Activated CD4-positive, CD25-positive, alpha-beta regulatory T cell (primary cell): ENCODE measurements around the gene NLK.
"Not testable (repeated sequence)": the region's sequence is repeated elsewhere in the genome, so short reads cannot be mapped to it uniquely, and the experiment has no call there.

Experiments
- DNase-seq, 4 experiments: peaks; one replicate each; lab custom pipeline; 2025; lab: John Stamatoyannopoulos, UW

The NLK gene

DNA sequence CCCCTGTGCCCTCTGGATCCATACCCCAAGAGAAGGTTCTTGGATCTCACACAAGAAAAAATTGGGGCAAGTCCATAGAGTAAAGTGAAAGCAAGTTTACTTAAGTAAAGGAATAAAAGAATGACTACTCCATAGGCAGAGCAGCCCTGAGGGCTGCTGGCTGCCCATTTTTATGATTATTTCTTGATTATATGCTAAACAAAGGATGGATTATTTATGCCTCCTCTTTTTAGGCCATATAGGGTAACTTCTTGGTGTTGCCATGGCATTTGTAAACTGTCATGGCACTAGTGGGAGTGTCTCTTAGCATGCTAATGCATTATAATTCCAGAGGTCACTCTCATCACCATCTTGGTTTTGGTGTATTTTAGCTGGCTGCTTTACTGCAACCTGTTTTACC is 70.8 kb downstream of the NLK start:
- DNase-seq: no peak

DNA sequence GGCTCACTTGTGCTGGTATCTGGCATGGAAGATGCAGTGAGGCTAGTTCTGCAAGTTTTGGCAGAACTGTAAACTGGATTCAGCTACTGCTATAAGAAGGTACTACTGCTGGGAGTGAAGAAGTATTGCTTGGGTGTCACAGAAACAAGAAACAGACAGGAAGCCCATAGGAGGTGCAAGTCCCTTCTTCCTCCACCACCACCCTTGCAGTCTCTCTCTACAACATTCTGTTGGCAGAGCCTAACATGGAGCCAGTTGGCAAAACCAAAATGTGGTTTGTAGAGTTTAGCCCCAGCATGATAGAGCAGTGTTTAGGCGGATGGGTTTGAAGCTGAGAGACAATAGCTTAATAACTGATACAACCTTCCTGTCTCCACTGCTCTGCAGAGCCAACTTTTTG is 72.6 kb downstream of the NLK start:
- DNase-seq: no peak

DNA sequence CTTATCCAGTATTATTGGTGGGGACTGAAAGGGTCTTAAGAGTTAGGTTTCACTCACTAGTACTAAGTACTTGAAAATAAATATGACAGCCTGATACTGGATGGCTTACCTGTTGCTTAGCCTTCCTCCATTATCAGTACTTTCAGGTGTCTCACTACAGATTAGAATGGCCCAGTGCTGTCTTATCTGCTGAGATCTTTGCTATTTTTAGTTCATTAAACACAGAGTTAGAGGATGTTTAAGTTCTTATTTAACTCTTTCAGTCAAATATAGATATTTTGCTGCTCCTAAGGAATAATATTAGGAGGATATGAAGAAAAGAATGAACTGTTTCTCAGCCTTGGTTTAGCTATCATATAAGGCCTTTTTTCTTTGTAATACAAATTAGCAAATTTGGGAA is 74.8 kb downstream of the NLK start:
- DNase-seq: no peak

DNA sequence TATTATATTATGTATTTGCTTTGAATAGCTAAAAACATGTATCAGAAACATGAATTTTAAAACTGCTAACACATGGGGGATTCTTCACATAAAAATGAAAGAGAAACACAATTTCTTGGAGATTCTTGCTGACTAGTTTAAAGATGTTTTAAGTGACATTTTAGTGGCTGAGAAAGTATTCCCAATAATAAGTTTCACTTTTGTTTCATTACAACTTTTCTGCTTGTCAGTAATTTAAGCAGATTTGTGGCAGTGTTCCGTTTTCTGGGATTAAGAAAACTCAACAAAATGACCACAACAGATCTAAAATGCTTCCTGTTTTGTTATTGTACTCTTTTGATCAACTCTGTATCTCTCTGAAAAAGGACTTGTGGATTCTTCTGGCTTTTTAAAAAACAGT is 75.9 kb downstream of the NLK start:
- no peak for DNase-seq

DNA sequence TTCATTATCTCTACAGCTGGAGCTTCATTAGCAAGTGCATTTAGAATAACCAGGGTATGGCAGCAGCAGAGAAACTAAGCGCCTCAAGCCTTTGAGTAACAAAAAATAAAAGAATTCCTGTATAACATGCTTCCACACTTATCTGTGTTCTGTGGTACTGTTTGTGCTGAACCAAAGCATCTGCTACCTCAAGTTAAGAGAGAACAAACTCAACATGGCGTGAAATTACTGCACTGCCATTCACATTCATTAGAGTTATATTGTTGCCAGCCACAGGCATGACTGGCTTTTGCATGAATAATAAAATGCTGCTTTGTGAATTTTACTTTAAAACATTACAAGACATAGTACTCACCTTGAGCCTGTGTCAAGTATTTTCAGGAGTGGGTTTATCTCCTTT is 76.6 kb downstream of the NLK start:
- DNase-seq: no peak

DNA sequence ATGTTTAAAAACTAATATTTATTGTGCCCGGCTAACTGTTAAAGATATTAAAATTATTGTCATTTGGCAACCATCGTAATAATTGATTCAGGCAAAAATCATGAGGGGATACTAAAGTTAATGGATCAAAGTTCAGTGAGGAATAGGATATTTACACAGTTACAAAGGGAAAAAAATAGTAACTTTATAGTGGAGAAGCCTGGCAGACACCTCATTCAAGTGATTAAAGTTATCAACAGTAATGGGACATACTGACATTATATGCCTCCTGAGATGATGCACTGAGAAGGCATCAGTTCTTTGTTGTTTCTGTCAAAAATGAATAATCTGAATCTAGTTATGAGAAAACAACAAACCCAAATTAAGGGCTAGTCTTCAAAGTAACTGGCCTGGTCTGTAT is 77.1 kb downstream of the NLK start:
- no peak for DNase-seq

DNA sequence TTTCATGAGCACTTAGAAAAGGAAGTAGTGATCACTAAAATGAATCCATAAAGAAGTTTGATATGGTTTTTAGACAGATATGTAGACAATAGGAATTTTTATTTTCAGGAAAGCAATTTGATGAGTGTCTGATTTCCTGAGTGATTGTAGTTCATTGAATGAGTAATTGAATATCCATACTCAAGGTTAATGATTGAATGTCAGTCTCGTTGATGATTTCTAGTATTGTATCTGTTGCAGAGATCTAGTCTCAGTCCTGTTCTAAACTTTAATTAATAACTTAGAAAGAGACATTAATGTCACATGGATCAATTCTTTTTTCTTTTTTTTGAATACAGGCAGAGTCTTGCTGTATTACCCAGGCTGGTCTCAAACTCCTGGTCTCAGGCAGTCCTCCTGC is 78.3 kb downstream of the NLK start:
- no peak for DNase-seq

DNA sequence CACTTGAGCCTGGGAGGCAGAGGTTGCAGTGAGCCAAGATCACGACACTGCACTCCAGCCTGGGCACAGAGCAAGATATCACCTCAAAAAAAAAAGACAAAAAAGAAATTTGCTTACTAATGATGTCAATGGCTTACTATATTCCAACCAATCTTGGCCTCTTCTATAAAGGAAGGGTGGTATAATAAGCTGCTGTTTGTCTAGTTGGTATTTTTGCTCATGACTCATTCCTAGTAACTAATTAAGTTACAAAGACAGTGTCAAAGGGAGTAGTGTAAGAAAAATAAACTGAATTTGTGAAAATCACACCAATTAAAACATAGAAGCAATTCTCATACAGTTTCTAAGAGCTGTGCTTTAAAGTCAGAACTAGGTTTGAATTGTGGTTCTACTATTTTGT is 82.5 kb downstream of the NLK start:
- DNase-seq: no peak

DNA sequence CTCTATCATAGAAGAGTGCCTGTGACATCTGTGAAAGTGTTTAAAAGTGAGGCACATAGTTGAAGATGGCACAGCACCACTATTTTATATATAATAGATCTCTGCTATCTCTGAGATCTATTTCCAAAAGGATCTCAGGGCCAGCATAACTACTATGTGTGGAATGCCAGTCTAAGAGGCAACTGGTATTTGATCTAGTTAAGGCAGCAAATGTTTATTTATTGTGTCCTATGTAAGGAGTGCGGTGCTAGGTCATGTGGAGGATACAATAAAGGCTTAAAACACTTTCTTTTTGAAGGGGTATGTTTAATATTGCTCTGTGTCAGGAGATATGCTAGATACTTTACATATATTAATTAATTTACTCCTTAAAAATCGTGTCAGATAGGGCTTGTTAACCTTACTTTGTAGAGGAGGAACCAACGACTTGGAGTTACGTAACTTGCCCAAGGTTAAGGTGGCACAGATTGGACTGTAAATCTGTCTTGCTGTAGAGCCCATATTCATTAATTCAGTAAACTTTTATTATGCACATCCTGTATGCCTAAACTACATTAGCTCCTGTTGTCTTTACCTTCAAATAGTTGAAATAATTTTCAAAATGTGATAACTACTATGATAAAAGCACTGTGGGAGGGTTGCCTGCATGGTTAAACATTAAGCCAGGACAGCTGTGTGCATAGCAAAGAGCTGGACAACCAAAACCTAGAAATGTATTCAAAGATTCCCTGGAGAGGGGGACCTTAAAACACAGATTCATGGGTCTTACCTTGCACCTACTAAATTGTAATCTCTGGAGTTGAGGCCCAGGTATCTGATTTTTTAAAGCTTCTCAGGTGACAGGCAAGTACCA is 83.3 kb downstream of the NLK start:
- no peak for DNase-seq

DNA sequence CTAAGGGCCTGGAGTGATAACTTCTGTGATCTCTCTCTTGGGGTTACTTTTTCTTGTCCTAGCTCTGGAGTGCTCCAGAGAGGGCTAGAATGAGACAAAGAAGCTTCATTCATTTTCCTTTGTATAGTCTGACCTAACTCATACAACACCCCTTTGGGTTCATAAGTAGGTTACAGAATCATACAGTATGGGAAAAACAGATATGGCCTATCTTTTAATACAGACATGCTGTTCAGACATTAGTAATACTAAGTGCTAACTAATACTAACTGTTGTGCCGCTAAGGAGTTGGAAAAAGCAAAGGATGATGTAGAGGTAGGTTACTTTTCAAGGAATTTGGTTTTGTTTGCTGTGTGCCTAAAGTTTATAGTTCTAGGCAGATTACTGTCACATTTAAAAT is 84.7 kb downstream of the NLK start:
- no peak for DNase-seq

DNA sequence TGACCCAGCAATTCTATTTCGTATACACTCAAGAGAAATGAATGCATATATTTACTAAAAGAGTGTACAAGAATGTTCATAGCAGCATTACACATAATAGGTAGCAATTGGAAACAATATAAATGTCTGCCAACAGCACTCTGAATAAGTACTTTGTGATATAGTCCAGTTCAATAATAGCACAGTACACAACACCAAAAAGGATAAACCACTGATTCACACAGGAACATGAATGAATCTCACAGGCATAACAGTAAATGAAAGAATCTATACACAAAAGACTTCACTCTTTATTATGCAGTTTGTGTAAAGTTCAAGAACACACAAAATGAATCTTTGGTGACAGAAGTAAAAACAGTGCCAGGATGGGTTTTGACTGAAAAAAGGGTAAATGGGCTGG is 86.3 kb downstream of the NLK start:
- DNase-seq: no peak

DNA sequence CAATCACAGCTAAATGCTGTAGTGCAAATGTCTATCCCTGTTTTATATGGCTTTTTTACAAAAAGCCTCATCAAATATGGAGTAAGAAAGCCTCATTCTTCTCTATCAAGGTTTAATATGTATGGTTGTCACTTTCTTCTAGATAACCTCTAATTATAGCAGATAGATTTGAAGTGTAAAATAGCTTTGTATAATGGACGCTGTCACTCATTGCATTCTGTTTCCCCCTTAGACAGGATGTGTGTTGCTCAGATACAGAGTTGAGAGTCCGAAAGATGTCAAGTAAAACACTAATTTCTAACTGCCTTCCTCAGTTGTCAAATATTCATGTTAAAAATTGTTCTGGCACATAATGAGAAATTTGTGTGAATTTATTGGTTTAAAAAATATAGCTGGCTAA is 88.0 kb downstream of the NLK start:
- no peak for DNase-seq

DNA sequence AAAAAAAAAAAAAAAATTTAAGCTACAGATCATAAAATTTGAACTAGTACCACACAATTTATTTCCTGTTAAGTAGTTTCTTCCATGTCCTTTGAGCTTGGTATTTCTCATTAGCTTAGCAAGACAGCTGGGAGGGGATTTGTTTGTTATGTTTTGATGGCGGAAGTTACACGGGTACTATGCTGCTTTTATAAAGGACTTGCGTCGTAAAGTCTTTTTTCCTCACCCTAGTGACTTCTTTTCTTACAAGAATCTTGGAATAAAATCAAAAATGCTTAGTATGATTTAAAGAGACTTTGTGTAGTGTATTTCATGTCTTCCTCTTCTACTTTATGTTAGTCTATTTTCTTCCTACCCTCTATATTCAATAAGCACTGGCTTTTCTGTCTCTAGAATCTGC is 89.1 kb downstream of the NLK start:
- no peak for DNase-seq

DNA sequence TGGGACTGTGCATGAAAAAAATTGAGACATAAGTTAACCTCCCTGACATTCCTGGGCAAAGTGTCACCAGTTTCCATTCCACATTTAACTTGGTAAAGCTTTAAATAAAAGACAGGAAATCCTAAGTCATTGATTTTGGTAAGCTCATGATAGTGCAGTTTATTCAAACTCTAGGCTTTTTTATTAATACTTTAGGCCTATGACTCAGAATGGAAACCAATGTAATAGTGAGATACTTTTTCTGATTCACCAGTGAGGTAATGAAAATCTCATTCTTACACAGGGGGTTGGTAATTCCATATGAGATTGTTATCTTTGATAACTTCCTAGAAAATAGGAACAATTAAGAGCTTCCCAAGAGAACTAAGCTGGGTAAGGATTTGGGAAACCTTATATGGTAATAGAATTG is 91.1 kb downstream of the NLK start:
- DNase-seq: no peak

DNA sequence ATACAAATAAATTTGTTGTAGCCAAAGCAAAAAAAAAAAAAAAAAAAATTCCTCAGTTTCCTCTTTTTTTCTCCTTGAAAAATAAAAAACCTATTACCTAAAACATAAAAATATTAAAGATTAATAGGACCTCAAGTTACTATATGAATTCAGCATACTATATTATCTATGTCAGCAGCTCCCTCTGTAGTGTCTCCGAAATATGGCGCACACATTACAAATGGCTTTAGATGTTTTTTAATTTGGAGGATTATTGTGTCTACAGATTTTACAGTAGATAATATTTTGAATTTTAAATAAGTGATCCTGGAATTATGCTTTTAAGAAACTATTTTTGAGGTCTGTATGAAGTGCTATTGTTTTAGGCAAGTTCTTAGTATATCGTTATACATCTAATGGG is 94.4 kb downstream of the NLK start:
- DNase-seq: no peak

DNA sequence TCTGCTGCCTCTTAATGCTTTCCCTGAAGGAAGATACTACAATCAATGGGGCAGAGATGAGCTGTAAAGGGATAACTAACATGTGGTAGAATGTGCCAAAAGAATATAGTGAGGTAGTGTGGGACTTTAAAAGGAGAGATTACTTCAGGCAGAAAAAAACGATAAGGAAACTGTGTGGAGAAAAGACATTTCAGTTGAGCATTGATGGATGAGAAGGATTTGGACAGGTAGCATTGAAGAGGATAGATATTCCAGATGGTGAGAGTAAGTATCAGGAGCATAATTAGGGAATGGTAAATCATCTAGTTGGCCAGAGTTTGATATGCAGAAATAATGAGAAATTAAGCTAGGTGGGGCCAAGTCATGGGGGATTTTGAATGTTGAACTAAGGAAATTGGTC is 97.3 kb downstream of the NLK start:
- no peak for DNase-seq

DNA sequence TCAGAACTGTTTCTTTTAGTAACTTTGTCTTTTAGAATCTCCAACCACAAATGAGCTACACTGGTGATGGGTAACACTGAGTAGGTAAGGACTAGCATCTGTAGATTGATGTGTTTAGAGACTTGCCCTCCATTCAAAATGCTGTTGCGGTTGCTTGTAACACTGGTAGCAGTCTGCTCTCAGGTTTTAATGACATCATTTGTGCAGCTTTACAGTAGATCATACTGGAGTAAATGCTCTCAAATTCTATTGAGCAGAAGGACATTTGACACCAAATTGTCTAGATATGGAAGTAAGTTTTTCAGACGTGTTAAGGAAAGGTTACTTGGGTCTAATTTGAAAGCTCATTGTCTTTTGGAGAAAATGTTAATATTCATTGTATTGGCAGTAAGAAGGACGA is 98.8 kb downstream of the NLK start:
- no peak for DNase-seq

DNA sequence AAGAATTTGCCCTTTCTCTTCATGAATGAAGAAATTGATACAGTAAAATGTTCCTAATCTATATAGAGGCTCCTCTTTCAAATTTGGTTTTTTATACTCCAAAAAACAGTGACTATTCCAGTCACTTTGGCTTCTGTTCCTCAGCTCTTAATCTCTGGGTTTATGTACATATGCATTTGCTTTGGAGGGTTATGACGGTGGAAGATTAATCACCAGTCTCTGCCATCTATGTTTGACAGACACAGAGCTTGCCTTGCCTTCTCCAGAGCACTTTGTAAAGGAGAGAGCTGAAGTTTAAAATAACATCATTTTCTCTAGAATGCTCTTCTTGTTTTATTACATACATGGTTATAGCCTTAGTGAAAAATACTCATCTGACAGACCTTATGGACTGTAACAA is 99.3 kb downstream of the NLK start:
- no peak for DNase-seq

DNA sequence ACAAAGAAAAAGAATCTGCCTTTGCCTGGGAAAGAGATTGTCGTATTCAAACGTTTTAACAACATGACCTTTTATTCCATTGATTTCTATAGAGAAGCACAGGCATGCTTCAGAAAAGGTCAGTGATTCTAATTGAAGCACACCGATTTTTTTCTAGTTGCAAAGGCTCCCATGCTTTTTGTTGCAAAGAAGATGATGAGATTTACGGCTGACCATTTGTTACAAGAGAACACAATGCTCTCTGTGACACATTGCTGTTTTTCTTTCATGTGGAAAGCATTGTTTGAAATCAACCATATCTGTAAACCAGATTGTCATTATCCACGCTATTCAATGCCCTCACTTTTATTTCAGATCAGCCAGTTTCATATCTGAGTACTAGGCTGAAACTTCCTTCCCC is 99.8 kb downstream of the NLK start:
- DNase-seq: no peak

DNA sequence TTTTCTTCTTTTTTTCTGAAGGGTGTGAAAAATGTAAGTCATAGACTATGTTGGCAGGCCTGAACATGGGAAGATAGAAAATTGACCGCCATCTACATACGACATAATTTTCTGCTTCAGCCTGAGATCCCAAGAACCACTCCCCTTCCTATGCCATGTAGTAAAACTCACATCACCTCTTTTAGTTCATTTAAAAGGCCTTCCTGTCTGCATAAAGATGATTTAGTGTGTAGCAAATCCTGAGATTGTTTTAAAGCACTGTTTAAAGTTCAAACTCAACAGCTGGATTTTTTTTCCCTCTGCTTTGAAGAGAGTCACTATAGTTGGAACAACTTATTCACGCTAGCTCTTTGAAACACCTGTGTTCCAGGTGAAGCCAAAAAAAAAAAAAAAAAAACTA is 101.5 kb downstream of the NLK start:
- DNase-seq: no peak

DNA sequence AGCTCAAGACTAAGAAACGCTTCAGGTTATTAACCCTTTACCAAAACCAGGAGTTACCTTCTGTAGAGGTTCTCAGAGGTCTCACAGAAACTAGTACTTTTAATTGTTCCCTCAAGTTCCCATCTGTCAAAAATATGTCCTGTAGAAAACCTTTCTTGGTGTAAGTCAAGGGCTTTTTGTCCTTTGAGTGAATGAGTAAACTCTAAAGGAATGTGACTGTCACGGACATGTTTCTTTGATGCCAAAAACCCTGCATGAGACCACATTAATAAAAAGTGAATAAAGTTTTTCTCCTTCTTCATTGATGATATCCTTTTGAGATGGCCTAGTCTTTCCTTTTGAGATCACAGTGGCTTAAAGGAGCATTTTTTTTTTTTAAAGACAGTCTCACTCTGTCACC is 102.9 kb downstream of the NLK start:
- no peak for DNase-seq

DNA sequence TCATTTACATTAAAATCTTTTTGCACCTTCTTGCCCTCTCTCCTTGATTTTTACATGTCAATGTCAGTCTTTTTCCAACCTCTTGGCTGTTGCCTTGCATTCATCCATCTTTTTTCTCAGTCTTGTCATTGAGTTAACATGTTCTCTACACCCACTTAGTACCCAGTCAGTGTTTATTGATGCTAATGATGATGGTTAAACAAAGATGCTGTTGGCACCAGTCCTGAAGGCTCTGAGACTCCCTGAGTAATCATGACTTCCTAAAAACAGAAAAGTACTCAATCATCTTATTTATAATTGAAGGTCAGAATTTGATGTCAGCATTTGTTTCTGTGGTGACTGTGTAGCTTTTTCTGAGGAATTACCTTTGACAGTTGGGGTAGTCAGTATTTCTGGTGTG is 104.5 kb downstream of the NLK start:
- no peak for DNase-seq

DNA sequence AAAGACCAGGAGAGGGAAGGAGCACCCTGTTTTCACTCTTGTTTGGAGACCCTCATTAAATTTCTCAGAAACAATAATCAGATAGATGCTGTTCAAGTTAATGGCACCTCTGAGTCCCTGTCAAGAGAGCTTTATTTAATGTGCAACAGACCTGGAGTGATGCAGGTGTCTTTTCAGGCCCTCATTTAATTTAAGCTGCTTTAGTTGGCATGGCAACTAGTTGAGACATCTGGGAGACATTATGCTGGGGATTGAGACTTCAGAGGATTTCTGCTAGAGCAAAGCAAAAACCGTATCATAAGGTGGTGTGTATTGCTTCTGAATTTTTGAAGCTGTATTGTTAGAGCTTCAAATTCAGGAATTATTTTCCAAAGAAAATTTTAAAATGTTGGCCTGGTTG is 108.5 kb downstream of the NLK start:
- DNase-seq: no peak

DNA sequence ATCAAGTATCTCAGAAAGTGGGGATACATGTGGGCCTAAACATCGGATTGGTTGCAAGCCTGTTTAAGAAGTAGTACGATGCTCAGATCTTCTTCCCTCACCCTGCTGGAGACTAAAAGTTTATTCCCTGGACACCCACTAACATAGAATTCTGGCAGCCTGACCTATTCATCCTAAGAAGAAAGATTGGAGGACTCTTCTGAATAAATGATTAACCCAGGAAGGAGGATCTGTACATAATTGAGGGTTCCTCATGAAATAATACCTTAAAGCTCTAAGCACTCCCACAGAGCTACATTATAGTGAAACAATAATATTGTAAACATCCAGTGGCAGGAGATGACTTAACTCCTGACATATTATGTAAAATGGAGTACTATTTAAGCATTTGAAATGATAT is 111.7 kb downstream of the NLK start:
- no peak for DNase-seq

DNA sequence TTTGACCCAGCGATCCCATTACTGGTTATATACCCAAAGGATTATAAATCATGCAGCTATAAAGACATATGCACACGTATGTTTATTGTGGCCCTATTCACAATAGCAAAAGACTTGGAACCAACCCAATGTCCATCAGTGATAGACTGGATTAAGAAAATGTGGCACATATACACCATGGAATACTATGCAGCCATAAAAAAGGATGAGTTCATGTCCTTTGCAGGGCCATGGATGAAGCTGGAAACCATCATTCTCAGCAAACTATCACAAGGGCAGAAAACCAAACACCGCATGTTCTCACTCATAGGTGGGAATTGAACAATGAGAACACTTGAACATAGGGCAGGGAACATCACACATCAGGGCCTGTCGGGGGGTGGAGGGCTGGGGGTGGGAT is 112.9 kb downstream of the NLK start:
- DNase-seq: not testable (repeated sequence)
